Dermis microvascular lymphatic vessel endothelial cell (primary cell): ENCODE measurements around the gene IRF2BPL. TPM values are rescaled to one million over a fixed set of nuclear protein-coding genes. Genes with fewer than 3 reads are reported as not detected.
"Not testable (repeated sequence)": the region's sequence is repeated elsewhere in the genome, so short reads cannot be mapped to it uniquely, and the experiment has no call there.

Source experiments
- DNase-seq, 2 donors: peaks; one replicate each; pipeline versions ENCODE4 v3.0.0 to v3.0.0-alpha.2; 2010; ENCODE audit warnings: low read depth in 2 of 2
- total RNA-seq: library from RNA; depleted of rRNA; stranded (reverse); fragments of >200 nt; gene quantifications from 2 replicates; pipeline ENCODE4 v1.2.1, GENCODE V29; 2014

Gene IRF2BPL
- total RNA-seq, 1 donor from 2014 or later = 7.6 TPM

DNA sequence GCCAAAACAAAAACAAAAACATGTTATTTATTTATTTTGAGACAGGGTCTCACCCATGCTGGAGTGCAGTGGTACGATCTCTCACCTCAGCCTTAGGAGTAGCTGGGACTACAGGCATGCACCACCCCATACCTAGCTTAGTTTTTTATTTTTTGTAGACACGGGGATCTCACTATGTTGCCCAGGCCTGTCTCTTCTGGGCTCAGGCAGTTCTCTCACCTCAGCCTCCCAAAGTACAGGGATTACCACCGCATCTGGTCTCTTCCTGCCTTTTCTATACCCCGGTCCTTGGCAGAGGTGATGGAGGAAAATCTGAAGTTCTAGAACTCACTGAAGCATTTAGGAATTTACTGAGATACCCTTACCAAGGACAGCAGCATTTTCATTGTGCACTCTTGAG is 6.8 kb upstream of the IRF2BPL start:
- DNase-seq = no peak

DNA sequence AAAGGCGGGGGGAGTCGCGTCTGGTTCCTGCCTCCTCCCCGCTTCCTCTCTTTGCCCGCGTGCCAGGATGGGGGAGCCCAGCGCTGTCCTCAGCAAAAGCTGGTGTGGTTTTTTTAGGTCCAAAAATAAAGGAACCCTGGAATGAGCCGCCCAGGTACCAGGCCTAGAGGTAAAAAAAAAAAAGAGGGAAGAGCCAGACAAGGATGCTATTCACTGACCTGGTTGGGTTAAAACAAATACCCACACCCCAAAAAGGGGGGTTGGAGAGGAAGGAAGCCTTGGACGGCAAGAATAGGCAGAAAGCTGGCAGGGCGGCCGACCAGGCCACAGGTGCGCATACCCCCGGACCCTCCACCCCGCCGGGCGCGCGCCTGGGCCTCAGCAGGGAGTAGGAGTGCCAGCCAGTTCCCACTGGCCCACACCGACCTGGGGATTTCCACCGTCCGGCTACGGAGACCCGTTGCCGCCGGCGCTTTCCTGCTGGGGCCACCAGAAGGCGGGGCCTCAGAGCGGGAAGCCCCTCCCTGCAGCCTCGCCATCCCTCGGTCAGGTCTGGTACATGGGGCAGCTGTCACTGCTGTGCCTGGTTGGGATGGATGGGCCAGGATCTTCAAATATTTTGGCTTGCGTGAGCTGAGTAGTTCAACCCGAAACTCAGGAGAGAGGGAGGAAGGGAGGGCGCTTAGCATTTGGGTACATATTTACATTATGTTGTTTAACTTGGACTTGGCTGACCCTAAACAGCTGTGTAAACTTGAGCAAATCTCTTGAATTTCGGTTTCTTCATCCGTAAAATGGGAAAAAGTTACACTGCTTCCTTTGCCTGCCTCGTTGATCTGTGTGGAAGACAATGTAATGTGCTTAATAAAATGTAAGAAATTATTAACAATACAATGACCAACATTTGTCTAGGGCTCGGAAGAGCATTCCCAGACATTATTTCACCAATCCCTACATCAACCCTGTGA is 5.4 kb upstream of the IRF2BPL start:
- DNase-seq = peak; percentile 85 to 95

- peak; percentile 66 to 90 for DNase-seq
Measured at GRCh38 chr14:77032844-77033621, 4.5 kb upstream of the IRF2BPL start.

- DNase-seq = no peak
Measured at GRCh38 chr14:77032491-77032843, 4.0 kb upstream of the IRF2BPL start.

- DNase-seq = no peak
Measured at GRCh38 chr14:77031759-77032490, 3.4 kb upstream of the IRF2BPL start.

DNA sequence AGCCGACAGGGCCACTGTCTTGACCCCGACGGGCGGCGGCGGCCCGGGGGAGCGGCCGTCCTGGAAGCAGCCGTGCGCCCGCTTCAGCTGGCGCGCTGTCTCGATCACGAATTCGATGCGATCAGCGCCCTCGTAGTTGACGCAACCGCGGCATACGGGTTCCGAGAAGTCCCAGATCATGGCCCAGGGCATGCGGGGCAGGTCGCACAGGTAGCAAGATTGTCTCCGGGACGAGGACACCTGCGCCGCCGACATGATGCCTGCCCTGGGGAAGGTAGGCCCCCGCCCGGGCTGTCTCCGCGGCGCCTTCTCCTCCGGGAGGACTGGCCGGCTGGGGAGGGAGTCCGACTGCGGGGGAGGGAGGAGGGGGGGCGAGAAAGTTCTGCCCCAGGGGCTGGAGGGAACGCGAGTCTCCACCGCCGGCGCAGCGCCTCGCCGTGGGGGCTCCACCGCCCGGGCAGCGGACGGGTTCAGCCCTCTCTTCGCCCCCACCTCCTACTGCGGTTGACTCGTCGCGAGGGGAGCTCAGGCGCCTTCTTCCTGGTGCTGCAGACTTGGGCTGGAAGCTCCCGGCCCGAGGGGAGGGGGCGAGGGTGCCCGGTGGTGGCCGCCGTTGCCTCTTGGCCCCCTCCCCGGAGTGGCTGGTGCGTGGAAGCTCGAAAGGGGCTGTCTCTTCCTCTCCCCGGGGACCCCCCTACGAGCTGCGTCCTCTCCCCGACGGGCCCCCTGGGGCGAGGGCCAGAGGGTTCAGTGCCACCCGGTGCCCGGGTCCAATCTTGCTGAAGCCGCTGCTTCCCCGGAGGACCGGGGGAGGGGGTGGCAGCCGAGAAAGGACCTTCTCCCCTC is 747 bp downstream of the IRF2BPL start:
- DNase-seq = peak in 1 of 2 donors; percentile 61

DNA sequence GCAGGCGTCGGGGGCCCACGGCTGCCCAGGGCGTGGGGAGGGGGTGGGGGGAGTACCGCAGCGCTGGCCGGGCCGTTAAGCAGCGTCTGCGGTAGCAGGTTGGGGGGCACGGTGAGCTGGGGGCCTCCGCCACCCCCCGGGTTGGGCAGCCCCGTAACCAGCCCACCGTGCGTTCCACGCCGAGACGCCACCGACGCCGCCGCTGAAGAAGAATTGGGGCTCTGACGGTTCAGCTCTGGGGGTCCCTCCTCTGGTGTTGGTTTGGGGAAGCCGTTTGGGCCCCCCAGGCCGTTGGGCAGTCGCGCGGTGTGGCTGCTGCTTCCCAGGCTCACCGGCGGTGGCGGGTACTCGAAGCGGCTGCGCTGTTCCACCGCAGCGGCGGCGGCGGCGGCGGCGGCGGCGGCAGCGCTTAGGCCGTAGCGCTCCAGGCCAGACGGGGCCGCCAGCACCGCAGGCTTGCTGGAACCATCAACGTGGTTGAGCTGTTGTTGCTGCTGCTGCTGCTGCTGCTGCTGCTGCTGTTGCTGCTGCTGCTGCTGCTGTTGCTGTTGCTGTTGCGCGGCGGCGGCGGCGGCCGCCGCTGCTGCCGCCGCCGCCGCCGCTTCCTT is 1.5 kb downstream of the IRF2BPL start:
- peak in 1 of 2 donors; percentile 82 for DNase-seq

GRCh38 chr14:77026166-77026929 is 2.2 kb downstream of the IRF2BPL start:
- peak in 1 of 2 donors; percentile 44 for DNase-seq

DNA sequence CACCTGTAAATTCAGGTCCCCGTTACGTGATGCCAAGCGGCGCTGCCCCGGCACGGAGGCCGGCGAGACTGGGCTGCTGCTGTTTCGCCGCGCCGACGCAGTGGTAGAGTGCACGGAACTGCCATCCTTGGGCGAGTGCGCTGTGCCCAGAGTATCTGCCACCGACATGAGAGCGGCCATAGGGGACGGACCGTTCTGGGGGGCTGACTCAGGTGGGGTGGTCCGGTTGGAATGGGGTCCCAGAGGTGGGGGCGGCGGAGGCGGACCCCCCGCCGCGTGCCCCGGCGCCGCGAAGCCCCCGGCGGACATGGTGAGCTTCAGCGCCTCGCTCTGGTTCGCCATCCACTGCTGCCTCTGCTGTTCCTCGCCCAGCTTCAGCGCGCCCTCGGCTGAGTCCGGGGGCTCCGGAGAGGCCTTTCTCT is 2.8 kb downstream of the IRF2BPL start:
- peak in 1 of 2 donors; percentile 20 for DNase-seq

DNA sequence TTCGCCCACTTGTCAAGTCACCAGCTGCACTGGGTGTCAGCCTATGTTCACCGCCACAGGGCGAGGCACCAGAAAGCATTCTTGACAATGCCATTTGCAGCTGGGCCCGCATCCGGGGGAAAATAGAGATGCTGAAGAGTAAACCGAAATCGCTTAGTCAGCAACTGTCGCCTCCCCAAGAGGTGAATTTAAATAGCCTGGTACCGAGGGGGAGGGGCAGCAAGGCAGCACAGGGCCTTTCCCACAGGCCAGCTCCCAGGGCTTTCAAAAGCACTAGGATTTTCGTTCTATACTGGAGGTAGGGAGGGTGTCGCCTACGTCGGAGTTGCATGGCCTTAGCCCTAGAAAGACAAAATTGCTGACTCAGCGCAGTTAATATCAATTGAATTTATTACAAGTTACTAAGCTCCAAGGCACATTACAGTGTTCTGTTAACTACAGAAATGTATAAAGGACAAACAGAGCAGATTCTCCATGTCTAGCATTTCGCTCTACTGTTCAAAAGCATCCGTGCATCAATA is 4.3 kb downstream of the IRF2BPL start:
- no peak for DNase-seq

DNA sequence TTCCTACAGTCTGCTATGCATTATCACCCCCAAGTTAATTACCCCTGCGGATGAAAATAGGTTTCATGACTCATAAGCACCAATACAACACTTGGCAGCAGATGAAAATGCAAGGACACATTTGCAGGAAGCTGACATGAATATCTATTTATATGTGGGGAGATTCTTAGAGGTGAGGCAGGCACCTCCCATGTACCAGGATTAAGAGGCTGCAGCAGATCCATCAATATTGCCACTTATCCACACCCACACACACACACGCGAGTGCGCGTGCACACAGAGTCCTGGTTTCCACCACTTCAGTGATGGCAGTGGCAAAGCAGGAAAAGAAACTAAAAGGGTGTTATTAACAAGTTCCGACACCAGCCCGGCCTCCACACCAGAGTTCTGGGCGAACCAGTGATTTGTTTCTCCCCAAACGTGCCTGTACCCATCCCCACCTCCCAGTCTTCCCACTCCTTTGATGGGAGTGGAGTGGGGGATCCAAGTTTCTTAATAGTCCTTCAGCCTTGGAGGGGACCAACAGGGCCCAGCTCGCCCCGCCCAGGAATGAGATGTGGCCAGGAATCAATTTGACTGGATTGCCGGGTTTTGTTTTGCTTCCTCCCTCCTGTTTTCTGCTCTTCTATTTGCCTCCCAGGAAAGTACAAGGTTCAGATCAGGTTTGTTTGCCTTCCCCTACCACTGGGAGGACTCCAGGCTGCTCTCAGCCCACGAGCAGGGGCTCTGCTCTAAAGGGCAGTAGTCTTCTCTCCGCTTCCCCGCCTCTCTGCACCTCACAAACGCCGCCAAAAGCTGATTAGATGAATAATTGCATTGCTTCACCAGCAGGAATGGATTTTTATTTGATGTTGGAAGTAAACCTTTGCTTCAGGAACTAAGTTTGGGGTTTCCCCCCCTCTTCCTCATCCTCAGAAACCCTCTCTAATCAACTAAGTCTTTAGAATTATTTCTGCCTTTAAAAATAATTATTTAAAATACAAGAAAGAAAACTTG is 5.2 kb downstream of the IRF2BPL start:
- DNase-seq = peak in 1 of 2 donors; percentile 54

GRCh38 chr14:77022236-77022852 is 6.2 kb downstream of the IRF2BPL start:
- no peak for DNase-seq

DNA sequence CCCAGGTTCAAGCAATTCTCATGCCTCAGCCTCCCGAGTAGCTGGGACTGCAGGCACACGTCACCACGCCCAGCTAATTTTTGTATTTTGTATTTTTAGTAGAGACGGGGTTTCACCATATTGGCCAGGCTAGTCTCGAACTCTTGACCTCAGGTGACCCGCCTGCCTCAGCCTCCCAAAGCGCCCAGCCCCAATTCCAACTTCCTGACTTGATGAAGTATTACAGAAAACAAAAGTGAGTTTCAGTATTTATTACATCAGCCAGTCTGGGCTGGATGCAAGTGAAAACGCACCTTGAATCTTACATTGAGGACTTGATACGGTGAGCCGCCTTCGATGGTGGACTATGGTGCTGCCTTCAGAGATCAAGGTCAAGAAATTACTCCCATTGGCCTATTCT is 7.1 kb downstream of the IRF2BPL start:
- DNase-seq = not testable (repeated sequence)

DNA sequence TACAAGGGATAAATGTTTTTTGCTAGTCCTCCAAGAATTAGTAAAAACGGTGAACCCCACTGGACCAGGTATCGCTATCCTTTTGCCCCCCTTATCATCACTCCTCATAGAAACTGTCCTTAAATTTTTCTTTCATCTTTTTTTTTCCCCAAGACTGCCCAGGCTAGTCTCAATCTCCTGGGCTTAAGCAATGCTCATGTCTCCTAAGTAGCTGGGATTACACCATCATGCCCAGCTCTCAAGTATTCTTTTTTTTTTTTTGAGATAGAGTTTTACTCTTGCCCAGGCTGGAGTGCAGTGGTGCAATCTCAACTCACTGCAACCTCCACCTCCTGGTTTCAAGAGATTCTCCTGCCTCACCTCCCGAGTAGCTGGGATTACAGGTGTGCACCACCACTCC is 9.7 kb downstream of the IRF2BPL start:
- DNase-seq = no peak

DNA sequence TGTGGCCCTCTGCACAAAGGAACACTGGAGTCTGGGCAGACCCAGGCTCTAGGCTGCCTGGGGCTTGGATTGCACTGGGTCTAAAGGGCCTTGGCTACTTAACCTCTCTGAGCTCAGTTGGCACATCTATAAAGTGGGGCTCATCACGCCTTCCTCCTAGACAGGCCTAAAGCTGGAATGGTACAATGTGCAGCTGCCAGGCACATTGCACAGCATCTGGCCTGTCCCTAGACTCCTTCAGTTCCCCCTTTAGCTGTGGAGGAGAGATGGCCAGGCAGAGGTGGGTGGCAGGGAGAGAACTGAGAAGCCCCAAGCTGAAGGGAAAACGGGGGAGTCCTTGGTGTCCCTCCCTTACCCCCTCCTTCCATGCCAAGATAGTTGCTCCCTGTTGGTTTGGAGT is 10.8 kb downstream of the IRF2BPL start:
- no peak for DNase-seq

GRCh38 chr14:77014734-77015133 is 13.8 kb downstream of the IRF2BPL start:
- no peak for DNase-seq

DNA sequence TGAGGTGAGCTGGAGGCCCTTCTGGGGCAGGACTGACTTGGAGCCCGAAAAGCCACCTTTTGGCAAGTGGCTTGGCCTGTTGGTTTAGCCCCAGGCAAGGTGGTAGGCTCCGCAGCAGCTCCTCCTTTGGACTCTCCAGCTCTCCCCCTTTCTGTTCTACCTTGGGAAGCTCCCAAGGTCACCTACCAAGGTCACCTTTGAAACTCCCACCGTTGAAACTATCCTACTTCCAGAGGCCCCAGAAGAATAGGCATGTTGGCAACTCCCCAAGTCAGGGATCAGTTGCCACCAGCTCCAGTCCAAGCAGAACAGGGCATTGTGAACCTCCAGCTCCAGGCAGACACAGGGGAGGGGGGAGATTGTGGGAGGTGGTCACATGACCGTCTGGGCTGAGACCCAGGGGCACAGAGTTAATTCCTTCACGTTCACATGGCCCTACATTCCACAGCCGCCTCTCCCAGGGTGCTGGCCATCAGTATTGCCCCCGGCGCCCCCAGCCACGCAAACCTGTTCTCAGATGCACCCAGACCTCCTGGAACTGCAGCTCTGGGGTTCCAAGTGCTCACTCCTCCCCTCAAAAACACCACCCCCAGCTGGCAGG is 14.4 kb downstream of the IRF2BPL start:
- peak in 1 of 2 donors; percentile 21 for DNase-seq
